Smooth muscle cell (in vitro differentiated cells): ENCODE measurements around the gene TIMD4. TPM values are rescaled to one million over a fixed set of nuclear protein-coding genes. Genes with fewer than 3 reads are reported as not detected.

Experiments used
- DNase-seq: peaks from one replicate; lab custom pipeline; 2025; ENCODE audit not compliant: unreplicated experiment; lab: John Stamatoyannopoulos, UW
- H2AFZ ChIP-seq: fragments of 200-600 bp; sonication (generic); 2 replicates; pipeline ENCODE4 v1.6.0; 2016; ENCODE audit warnings: antibody characterized with exemption, low read depth, mild to moderate bottlenecking
- H3F3A ChIP-seq: fragments of 200-600 bp; sonication (generic); 2 replicates; pipeline ENCODE4 v1.6.0; 2017; ENCODE audit warnings: antibody characterized with exemption, low read depth
- H3K27ac ChIP-seq: fragments of 200-600 bp; sonication (generic); 2 replicates; pipeline ENCODE4 v1.5.1; 2016; ENCODE audit warnings: low read depth, mild to moderate bottlenecking
- H3K27me3 ChIP-seq: fragments of 200-600 bp; sonication (generic); 2 replicates; pipeline ENCODE4 v1.6.1; 2016; ENCODE audit warnings: low read depth, mild to moderate bottlenecking
- H3K36me3 ChIP-seq: fragments of 200-600 bp; sonication (generic); 2 replicates; pipeline ENCODE4 v1.5.1; 2016; ENCODE audit warnings: low read depth
- H3K4me1 ChIP-seq: fragments of 200-600 bp; sonication (generic); 2 replicates; pipeline ENCODE4 v1.5.1; 2016; ENCODE audit warnings: low read depth
- H3K4me2 ChIP-seq: fragments of 200-600 bp; sonication (generic); 2 replicates; pipeline ENCODE4 v1.6.0; 2016; ENCODE audit warnings: mild to moderate bottlenecking
- H3K4me3 ChIP-seq: fragments of 200-600 bp; sonication (generic); 2 replicates; pipeline ENCODE4 v1.5.1; 2016; ENCODE audit warnings: mild to moderate bottlenecking
- H3K79me2 ChIP-seq: fragments of 200-600 bp; sonication (generic); 2 replicates; pipeline ENCODE4 v1.6.0; 2016; ENCODE audit warnings: low read depth, mild to moderate bottlenecking
- H3K9ac ChIP-seq: fragments of 200-600 bp; sonication (generic); 2 replicates; pipeline ENCODE4 v1.6.0; 2016; ENCODE audit warnings: low read depth
- H3K9me3 ChIP-seq: fragments of 200-600 bp; sonication (generic); replicated peaks from 2 replicates; pipeline ENCODE4 v1.5.1; 2016; ENCODE audit warnings: low read depth
- H4K20me1 ChIP-seq: fragments of 200-600 bp; sonication (generic); 2 replicates; pipeline ENCODE4 v1.6.0; 2016; ENCODE audit warnings: low read depth
- WGBS: methylation state at CpG from one replicate; pipeline ENCODE4 v1.1.7; 2016; ENCODE audit warnings: low lambda C conversion rate; 5-methylcytosine and 5-hydroxymethylcytosine counted together
- polyA plus RNA-seq: library from polyadenylated mRNA; unstranded; fragments of >200 nt; fragmentation: Nextera tagmentation; extraction: Ambion mirVana; gene quantifications from 2 replicates; pipeline ENCODE4 v1.2.1, GENCODE V29; 2016
- total RNA-seq: library from RNA; depleted of rRNA; stranded (reverse); fragments of >200 nt; gene quantifications from 2 replicates; pipeline ENCODE4 v1.2.3, GENCODE V29; 2014
- TF ChIP-seq, protein P1 (sequence below): fragments of 200-600 bp; sonication (generic); IDR thresholded peaks from 2 replicates; pipeline ENCODE4 v1.5.1; 2017; ENCODE audit warnings: borderline replicate concordance, mild to moderate bottlenecking, antibody characterized with exemption; ENCODE audit not compliant: insufficient read depth, poor library complexity, severe bottlenecking

TIMD4 gene
- total and polyA plus RNA-seq, 2 experiments from 2014 or later = not detected

DNA sequence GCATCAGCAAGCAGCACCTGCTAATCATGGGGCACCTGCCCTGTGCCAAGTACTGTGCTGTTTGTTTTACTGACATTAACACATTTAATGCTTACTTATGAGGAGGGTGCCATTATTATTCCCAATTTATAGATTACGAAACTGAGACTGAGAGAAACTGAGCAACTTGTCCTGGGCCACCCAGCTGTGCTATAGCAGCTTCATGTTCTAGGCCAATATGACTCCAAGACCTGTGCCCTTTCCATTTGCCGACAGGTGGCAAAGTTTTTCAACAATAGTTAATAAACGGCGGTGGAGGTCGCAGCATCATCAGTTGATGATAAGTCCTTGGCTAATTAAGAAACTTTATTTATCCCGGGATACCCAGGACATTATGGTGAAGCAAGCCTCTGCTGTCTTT is 55.4 kb downstream of the TIMD4 start:
- Histone ChIP-seq H2AFZ (no peak overlapping the region), H3K9ac (no peak overlapping the region), H3K36me3 (no peaks in the 10 kb centered on the region), H3K79me2 (no peaks in the 10 kb centered on the region), H3F3A (no peaks in the 10 kb centered on the region), H3K4me2 (no peak overlapping the region), H4K20me1 (no peaks in the 10 kb centered on the region), H3K27me3 (no peaks in the 10 kb centered on the region), H3K27ac (no peak overlapping the region), H3K9me3 (no peaks in the 10 kb centered on the region), H3K4me1 (no peaks in the 10 kb centered on the region), H3K4me3 (no peak overlapping the region)
- DNase-seq = no peak
- TF ChIP-seq, protein P1, sequence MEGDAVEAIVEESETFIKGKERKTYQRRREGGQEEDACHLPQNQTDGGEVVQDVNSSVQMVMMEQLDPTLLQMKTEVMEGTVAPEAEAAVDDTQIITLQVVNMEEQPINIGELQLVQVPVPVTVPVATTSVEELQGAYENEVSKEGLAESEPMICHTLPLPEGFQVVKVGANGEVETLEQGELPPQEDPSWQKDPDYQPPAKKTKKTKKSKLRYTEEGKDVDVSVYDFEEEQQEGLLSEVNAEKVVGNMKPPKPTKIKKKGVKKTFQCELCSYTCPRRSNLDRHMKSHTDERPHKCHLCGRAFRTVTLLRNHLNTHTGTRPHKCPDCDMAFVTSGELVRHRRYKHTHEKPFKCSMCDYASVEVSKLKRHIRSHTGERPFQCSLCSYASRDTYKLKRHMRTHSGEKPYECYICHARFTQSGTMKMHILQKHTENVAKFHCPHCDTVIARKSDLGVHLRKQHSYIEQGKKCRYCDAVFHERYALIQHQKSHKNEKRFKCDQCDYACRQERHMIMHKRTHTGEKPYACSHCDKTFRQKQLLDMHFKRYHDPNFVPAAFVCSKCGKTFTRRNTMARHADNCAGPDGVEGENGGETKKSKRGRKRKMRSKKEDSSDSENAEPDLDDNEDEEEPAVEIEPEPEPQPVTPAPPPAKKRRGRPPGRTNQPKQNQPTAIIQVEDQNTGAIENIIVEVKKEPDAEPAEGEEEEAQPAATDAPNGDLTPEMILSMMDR = no peak
- 93% methylated on average over 6 of the region's 6 CpGs for WGBS

DNA sequence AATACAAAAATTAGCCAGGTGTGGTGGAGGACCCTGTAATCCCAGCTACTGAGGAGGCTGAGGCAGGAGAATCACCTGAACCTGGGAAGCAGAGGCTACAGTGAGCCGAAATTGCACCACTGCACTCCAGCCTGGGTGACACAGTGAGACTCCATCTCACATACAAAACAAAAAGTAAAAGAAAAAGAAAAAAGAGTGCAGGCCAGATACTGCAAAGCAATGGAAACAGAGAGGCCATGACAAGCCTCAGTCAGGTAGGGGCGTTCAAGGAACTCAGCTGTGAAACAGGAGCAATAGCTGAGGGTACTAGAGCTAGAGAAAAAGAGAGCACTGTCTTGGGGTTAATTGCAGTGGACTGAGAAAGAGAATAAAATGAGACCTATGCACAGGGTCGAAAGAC is 56.2 kb downstream of the TIMD4 start:
- 91% methylated on average over 3 of the region's 3 CpGs for WGBS
- Histone ChIP-seq H3F3A (no peaks in the 10 kb centered on the region), H3K4me2 (no peak overlapping the region), H3K4me1 (no peaks in the 10 kb centered on the region), H3K9ac (no peak overlapping the region), H3K36me3 (no peaks in the 10 kb centered on the region), H3K27ac (no peak overlapping the region), H4K20me1 (no peaks in the 10 kb centered on the region), H3K79me2 (no peaks in the 10 kb centered on the region), H3K4me3 (no peak overlapping the region), H3K9me3 (no peaks in the 10 kb centered on the region), H3K27me3 (no peaks in the 10 kb centered on the region), H2AFZ (no peak overlapping the region)
- DNase-seq = no peak
- TF ChIP-seq, protein P1 = no peak

DNA sequence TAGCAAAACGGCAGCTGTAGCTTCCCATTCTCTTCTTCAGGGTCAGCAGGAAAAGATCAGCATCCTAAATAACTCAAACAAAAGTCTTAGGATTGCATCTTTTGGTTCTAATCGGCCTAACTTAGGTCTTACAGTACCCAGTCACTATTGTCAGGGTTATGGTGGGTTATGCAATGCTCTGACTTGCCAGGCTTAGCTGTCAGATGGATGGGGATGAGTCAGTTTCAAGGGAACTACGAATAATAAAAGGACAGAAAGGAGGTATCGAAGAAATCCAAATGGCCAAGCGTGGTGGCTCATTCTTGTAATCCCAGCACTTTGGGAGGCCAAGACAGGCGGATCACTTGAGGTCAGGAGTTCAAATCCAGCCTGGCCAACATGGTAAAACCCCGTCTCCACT is 66.5 kb downstream of the TIMD4 start:
- Histone ChIP-seq H3K27ac (no peak overlapping the region), H3K4me2 (no peak overlapping the region), H3K4me1 (no peaks in the 10 kb centered on the region), H3F3A (no peaks in the 10 kb centered on the region), H2AFZ (no peak overlapping the region), H3K27me3 (no peaks in the 10 kb centered on the region), H3K4me3 (no peak overlapping the region), H3K9me3 (no peaks in the 10 kb centered on the region), H3K79me2 (no peaks in the 10 kb centered on the region), H4K20me1 (no peaks in the 10 kb centered on the region), H3K9ac (no peak overlapping the region), H3K36me3 (no peaks in the 10 kb centered on the region)
- DNase-seq = no peak
- TF ChIP-seq, protein P1 = no peak
- WGBS = 74% methylated on average over 7 of the region's 7 CpGs

DNA sequence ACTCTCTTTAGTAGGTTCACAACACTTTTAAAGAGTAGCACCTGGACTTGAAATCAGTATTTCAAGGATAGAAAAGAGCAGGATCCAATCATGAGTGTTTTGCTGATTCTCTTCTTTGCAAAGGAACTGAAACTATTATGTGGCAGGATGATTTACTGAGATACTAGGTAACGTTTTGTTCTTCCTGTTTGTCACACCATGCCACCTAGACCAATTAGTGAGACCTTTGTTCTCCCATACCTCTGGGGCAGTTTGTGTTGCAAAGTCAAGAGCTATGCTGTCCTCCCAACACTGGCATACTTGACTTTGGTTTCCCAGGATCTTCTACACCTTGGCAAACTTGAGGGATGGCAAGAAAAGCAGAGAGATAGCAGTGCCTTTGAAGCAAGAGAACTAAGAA is 69.5 kb downstream of the TIMD4 start:
- no peaks in the 10 kb centered on the region for H3K27me3 ChIP-seq
- H3K4me1 ChIP-seq = no peaks in the 10 kb centered on the region
- TF ChIP-seq, protein P1 = no peak
- WGBS = 74% methylated on average over 1 of the region's 1 CpG
- H3K9ac ChIP-seq = no peak overlapping the region
- H3K79me2 ChIP-seq = no peaks in the 10 kb centered on the region
- H2AFZ ChIP-seq = no peak overlapping the region
- DNase-seq = no peak
- no peak overlapping the region for H3K4me3 ChIP-seq
- no peaks in the 10 kb centered on the region for H4K20me1 ChIP-seq
- H3K36me3 ChIP-seq = no peaks in the 10 kb centered on the region
- H3F3A ChIP-seq = no peaks in the 10 kb centered on the region
- no peak overlapping the region for H3K4me2 ChIP-seq
- no peak overlapping the region for H3K27ac ChIP-seq
- no peaks in the 10 kb centered on the region for H3K9me3 ChIP-seq
